ENCODE measurements around the gene DOCK8.

DOCK8 gene

GRCh38 chr9:503326-503725 lies 288.7 kb downstream of the DOCK8 start:
- TF ChIP-seq, protein P1, sequence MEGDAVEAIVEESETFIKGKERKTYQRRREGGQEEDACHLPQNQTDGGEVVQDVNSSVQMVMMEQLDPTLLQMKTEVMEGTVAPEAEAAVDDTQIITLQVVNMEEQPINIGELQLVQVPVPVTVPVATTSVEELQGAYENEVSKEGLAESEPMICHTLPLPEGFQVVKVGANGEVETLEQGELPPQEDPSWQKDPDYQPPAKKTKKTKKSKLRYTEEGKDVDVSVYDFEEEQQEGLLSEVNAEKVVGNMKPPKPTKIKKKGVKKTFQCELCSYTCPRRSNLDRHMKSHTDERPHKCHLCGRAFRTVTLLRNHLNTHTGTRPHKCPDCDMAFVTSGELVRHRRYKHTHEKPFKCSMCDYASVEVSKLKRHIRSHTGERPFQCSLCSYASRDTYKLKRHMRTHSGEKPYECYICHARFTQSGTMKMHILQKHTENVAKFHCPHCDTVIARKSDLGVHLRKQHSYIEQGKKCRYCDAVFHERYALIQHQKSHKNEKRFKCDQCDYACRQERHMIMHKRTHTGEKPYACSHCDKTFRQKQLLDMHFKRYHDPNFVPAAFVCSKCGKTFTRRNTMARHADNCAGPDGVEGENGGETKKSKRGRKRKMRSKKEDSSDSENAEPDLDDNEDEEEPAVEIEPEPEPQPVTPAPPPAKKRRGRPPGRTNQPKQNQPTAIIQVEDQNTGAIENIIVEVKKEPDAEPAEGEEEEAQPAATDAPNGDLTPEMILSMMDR (IDR thresholded peaks at IDR 0.05) = no peak

DNA sequence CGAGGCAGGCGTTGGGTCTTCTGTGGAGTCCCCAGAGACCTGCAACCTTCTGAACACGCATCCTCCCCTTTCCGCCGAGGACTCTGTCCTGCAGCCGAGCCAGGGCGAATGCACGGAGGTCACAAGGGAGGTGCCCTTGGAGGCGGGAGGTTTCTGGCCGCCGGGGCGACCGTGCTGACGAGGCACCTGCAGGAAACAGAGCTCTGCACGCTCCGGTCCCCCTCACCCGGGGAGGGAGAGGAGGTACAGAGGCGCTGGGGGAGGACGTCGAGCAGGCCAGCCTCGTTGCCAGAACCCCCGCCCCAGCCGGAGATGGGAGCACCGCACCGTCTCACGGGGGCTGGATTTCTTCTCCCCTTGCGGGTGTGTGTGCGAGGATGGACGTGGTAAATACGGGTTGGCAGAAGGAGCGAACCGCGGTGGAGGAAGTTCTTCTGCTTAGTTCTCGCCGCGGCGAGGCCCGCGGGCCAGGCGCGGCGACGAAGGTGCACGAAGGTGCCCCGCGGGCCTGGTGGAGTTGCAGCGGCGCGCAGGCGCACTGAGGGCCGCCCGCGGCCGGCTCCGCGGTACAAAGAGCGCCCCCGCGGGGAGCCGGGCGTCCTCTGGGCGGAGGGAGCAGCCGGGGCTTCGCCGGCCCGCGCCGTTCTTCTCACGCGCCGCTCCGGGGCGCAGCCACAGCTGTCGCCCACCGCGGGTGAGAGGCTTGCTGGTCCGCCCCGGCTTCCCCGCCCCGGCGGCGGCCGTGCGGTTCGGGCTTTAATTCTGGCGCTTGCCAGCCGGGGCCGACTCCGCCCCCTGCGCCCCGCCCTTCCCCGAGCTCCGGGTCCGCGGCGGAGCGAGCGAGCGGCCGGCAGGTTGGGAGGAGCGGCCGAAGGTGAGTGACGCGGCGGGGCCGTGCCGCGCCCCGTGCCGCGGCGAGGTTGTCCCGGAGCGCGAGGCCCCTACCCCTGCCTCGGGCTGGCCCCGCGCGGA lies 289.5 kb downstream of the DOCK8 start, which contains the start of gene KANK1:
KANK1 (plus strand) TSS at position 815 of the 972 bp plus-strand sequence.
- TF ChIP-seq, protein P1 (IDR thresholded peaks at IDR 0.05) = peak; percentile 48

- TF ChIP-seq, protein P1 (IDR thresholded peaks at IDR 0.05) = no peak
These were observed 290.5 kb downstream of the DOCK8 start for GRCh38 chr9:504921-505740.

- TF ChIP-seq, protein P1 (IDR thresholded peaks at IDR 0.05) = no peak
These were observed 291.0 kb downstream of the DOCK8 start for GRCh38 chr9:505741-506059.

DNA sequence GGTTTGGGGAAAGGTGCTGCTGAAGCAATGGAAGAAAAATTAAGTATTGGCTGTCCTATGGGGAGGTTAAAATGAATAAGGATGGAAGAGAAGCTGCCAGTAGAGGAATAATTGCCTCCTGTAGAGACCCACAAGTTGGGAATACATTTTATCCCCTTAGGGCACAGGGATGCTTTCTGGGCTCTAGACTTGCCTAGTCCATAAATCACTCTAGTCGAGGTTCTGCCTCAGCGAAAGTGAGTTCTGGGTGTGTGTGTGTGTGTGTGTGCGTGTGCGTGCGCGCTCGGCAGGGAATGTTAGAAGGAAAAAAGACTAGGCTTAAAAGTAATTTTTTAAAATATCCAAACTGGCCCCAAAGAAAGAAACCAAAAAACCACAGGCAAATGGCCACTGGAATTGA lies 291.6 kb downstream of the DOCK8 start:
- TF ChIP-seq, protein P1 (IDR thresholded peaks at IDR 0.05) = no peak

GRCh38 chr9:511861-512260 lies 297.2 kb downstream of the DOCK8 start:
- TF ChIP-seq, protein P1 (IDR thresholded peaks at IDR 0.05) = no peak

GRCh38 chr9:512555-513272 lies 298.0 kb downstream of the DOCK8 start:
- TF ChIP-seq, protein P1 (IDR thresholded peaks at IDR 0.05) = no peak
